GM18526 (cell line): Measurements from ENCODE around the gene UXT.

Source experiments
- POLR2A ChIP-seq: IDR thresholded peaks from 3 replicates; pipeline ENCODE4 v1.6.1; 2011; ENCODE audit not compliant: insufficient read length; ENCODE audit errors: extremely low read depth

UXT gene

GRCh38 chrX:47631676-47632075, 27.3 kb downstream of the UXT start:
- TF ChIP-seq POLR2A: no peak

- TF ChIP-seq POLR2A: no peak
Measured at GRCh38 chrX:47629419-47630200, 29.4 kb downstream of the UXT start, which contains the start of gene CFP. TSS of gene CFP (minus strand) at chrX:47629930. CDS start at chrX:47629844, 86 bp downstream.

- TF ChIP-seq POLR2A: no peak
Measured at GRCh38 chrX:47628982-47629381, 30.0 kb downstream of the UXT start.

- TF ChIP-seq POLR2A: no peak
Measured at GRCh38 chrX:47625365-47625764, 33.6 kb downstream of the UXT start.

- TF ChIP-seq POLR2A: no peak
Measured at GRCh38 chrX:47623540-47624027, 35.4 kb downstream of the UXT start.

GRCh38 chrX:47621851-47622250, 37.1 kb downstream of the UXT start:
- TF ChIP-seq POLR2A: no peak

GRCh38 chrX:47620303-47620685, 38.7 kb downstream of the UXT start:
- TF ChIP-seq POLR2A: no peak

- TF ChIP-seq POLR2A: no peak
Measured at GRCh38 chrX:47619486-47620302, 39.3 kb downstream of the UXT start, which contains the start of gene SYN1. TSS of gene SYN1 (minus strand) at chrX:47619857. CDS start at chrX:47619728, 129 bp downstream.

GRCh38 chrX:47618923-47619485, 40.0 kb downstream of the UXT start:
- TF ChIP-seq POLR2A: no peak

- no peak for TF ChIP-seq POLR2A
Measured at GRCh38 chrX:47614618-47615017, 44.4 kb downstream of the UXT start.

GRCh38 chrX:47613082-47613481, 45.9 kb downstream of the UXT start:
- TF ChIP-seq POLR2A: no peak

- TF ChIP-seq POLR2A: no peak
Measured at GRCh38 chrX:47612418-47612817, 46.6 kb downstream of the UXT start.

GRCh38 chrX:47611926-47612325, 47.1 kb downstream of the UXT start:
- no peak for TF ChIP-seq POLR2A

- TF ChIP-seq POLR2A: no peak
Measured at GRCh38 chrX:47611489-47611888, 47.5 kb downstream of the UXT start.

GRCh38 chrX:47610511-47610910, 48.5 kb downstream of the UXT start:
- no peak for TF ChIP-seq POLR2A
